Endothelial cell of umbilical vein (primary cell): ENCODE results near the gene METTL6.

Source experiments
- CTCF ChIP-seq, 2 donors: IDR thresholded peaks; 1 replicate in 1 of 2; 2 replicates in 1 of 2; pipeline ENCODE4 v1.5.1; 2011; ENCODE audit warnings: low read length in 2 of 2, mild to moderate bottlenecking in 2 of 2, moderate library complexity in 2 of 2, control low read depth in 1 of 2, inconsistent platforms in 1 of 2, low read depth in 1 of 2; ENCODE audit not compliant: insufficient read depth in 1 of 2; ENCODE audit errors: extremely low read depth in 1 of 2
- EZH2 ChIP-seq: IDR thresholded peaks from 2 replicates; pipeline ENCODE4 v1.6.1; 2012; ENCODE audit warnings: borderline replicate concordance, low read depth, mild to moderate bottlenecking, moderate library complexity, low read length, inconsistent platforms; ENCODE audit not compliant: severe bottlenecking
- JUN ChIP-seq: IDR thresholded peaks from 2 replicates; pipeline ENCODE4 v1.6.1; 2011; ENCODE audit warnings: borderline replicate concordance, low read depth; ENCODE audit not compliant: insufficient read length, insufficient read depth
- POLR2A ChIP-seq: IDR thresholded peaks from 2 replicates; pipeline ENCODE4 v1.6.1; 2012; ENCODE audit warnings: low read depth, mild to moderate bottlenecking, control low read depth, low read length
- POLR2AphosphoS5 ChIP-seq: IDR thresholded peaks from 2 replicates; pipeline ENCODE4 v1.6.1; 2012; ENCODE audit warnings: low read depth, mild to moderate bottlenecking, control low read depth, low read length, moderate library complexity; ENCODE audit not compliant: insufficient read depth

GRCh38 chr3:15387735-15388134 lies 39.6 kb downstream of the METTL6 start:
- no peak for TF ChIP-seq CTCF (IDR thresholded peaks at IDR 0.05; ENCODE audit: extremely low read depth in 1 of 2, insufficient read depth in 1 of 2, low read depth in 1 of 2, low read length in 2 of 2)
- TF ChIP-seq POLR2A, result no peak
- TF ChIP-seq EZH2, result no peak
- no peak for TF ChIP-seq JUN
- TF ChIP-seq POLR2AphosphoS5, result no peak
